DOHH2 (cell line): ENCODE data around the gene LILRB4.
"Not testable (repeated sequence)": the region's sequence is repeated elsewhere in the genome, so short reads cannot be mapped to it uniquely, and the experiment has no call there.

ENCODE experiments used
- EZH2phosphoT487 ChIP-seq: fragments of 200-600 bp; sonication (generic); IDR thresholded peaks from 2 replicates; pipeline ENCODE4 v1.6.1; 2017; ENCODE audit warnings: borderline replicate concordance, mild to moderate bottlenecking, antibody characterized with exemption, low read length, moderate library complexity, mixed read lengths
- TF ChIP-seq, protein P1 (sequence below): fragments of 200-600 bp; sonication (generic); IDR thresholded peaks from one replicate; pipeline ENCODE4 v1.5.1; 2014; ENCODE audit warnings: antibody characterized with exemption, mild to moderate bottlenecking, low read depth, low read length; ENCODE audit not compliant: poor library complexity, severe bottlenecking

DNA sequence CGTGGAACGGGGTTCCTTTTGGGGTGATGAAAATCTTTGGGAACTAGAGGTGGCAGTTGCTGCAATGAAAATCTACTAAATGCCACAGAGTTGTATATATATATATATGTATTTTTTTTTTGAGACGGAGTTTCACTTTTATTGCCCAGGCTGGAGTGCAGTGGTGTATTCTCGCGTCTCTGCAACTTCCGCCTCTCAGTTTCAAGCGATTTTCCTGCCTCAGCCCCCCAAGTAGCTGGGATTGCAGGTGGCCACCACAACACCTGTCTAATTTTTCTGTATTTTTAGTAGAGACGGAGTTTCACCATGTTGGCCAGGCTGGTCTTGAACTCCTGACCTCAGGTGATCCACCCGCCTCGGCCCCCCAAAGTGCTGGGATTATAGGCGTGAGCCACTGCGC, 18.8 kb downstream of the LILRB4 start:
- TF ChIP-seq, protein P1, sequence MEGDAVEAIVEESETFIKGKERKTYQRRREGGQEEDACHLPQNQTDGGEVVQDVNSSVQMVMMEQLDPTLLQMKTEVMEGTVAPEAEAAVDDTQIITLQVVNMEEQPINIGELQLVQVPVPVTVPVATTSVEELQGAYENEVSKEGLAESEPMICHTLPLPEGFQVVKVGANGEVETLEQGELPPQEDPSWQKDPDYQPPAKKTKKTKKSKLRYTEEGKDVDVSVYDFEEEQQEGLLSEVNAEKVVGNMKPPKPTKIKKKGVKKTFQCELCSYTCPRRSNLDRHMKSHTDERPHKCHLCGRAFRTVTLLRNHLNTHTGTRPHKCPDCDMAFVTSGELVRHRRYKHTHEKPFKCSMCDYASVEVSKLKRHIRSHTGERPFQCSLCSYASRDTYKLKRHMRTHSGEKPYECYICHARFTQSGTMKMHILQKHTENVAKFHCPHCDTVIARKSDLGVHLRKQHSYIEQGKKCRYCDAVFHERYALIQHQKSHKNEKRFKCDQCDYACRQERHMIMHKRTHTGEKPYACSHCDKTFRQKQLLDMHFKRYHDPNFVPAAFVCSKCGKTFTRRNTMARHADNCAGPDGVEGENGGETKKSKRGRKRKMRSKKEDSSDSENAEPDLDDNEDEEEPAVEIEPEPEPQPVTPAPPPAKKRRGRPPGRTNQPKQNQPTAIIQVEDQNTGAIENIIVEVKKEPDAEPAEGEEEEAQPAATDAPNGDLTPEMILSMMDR = not testable (repeated sequence)
- not testable (repeated sequence) for TF ChIP-seq EZH2phosphoT487
